IPS-18a (cell line): ENCODE measurements around the gene CDK4.

Experiments used
- H3K27ac ChIP-seq: one replicate; pipeline ENCODE4 v1.5.1; 2013; ENCODE audit warnings: low read length
- H3K27me3 ChIP-seq: one replicate; pipeline ENCODE4 v1.6.1; 2013; ENCODE audit warnings: mild to moderate bottlenecking, low read length; ENCODE audit not compliant: control insufficient read depth, insufficient read depth
- H3K36me3 ChIP-seq: one replicate; pipeline ENCODE4 v1.6.1; 2013; ENCODE audit warnings: low read depth, low read length; ENCODE audit not compliant: control insufficient read depth
- H3K4me1 ChIP-seq: one replicate; pipeline ENCODE4 v1.6.1; 2013; ENCODE audit warnings: low read depth, low read length; ENCODE audit not compliant: control insufficient read depth
- H3K4me3 ChIP-seq: one replicate; pipeline ENCODE4 v1.5.1; 2013; ENCODE audit warnings: low read length
- H3K9ac ChIP-seq: one replicate; pipeline ENCODE4 v1.6.1; 2013; ENCODE audit warnings: mild to moderate bottlenecking, low read length, moderate library complexity
- H3K9me3 ChIP-seq: one replicate; pipeline ENCODE4 v1.6.1; 2013; ENCODE audit warnings: low read depth, low read length; ENCODE audit not compliant: control insufficient read depth

CDK4 gene

DNA sequence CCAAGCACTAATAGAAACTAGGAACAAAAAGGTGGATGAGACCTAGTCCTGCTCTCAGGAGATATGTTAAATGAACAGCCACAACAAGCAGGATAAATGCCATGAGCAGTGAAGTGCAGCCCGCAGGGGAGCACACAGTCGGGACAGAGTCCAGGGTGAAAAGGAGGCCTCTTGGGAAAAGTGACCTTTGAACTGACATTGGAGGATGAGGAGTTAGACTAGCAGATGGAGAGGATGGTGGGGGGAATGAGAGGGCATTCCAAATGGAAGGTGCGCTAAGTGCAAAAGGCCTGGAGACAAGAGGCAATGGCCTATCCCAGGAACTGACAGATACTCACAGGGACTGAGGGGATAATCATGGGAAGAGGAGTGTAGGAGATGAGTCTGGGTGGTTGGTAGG is 53.7 kb downstream of the CDK4 start:
- no peak overlapping the region for H3K4me3 ChIP-seq
- H3K36me3 ChIP-seq = peaks cover 5% of the 10 kb centered on the region
- no peak overlapping the region for H3K27ac ChIP-seq
- no peaks in the 10 kb centered on the region for H3K27me3 ChIP-seq
- peaks cover 3% of the 10 kb centered on the region for H3K4me1 ChIP-seq
- no peak overlapping the region for H3K9ac ChIP-seq
- no peaks in the 10 kb centered on the region for H3K9me3 ChIP-seq
